Glutamatergic neuron (in vitro differentiated cells): Measurements from ENCODE around the gene EPC2. TPM values are rescaled to one million over a fixed set of nuclear protein-coding genes. Genes with fewer than 3 reads are reported as not detected.

Source experiments
- DNase-seq: peaks from one replicate; pipeline ENCODE4 v3.0.0; 2022
- H3K27ac Mint-ChIP-seq: one replicate; pipeline ENCODE4 v1.8.0; 2020; ENCODE audit warnings: mild to moderate bottlenecking, mixed read lengths, inconsistent platforms; ENCODE audit not compliant: unreplicated experiment
- H3K27me3 Mint-ChIP-seq: one replicate; pipeline ENCODE4 v1.8.0; 2020; ENCODE audit warnings: mild to moderate bottlenecking, moderate library complexity, mixed read lengths, inconsistent platforms; ENCODE audit not compliant: unreplicated experiment
- H3K36me3 Mint-ChIP-seq: one replicate; pipeline ENCODE4 v1.8.0; 2020; ENCODE audit warnings: mild to moderate bottlenecking, mixed read lengths, inconsistent platforms; ENCODE audit not compliant: unreplicated experiment
- H3K4me1 Mint-ChIP-seq: one replicate; pipeline ENCODE4 v1.8.0; 2020; ENCODE audit warnings: mild to moderate bottlenecking, low read depth, mixed read lengths, inconsistent platforms; ENCODE audit not compliant: unreplicated experiment
- H3K4me3 Mint-ChIP-seq: one replicate; pipeline ENCODE4 v1.8.0; 2020; ENCODE audit warnings: mild to moderate bottlenecking, mixed read lengths, inconsistent platforms; ENCODE audit not compliant: unreplicated experiment
- H3K9me3 Mint-ChIP-seq: one replicate; pipeline ENCODE4 v1.8.0; 2020; ENCODE audit warnings: mild to moderate bottlenecking, moderate library complexity, mixed read lengths, inconsistent platforms; ENCODE audit not compliant: unreplicated experiment
- total RNA-seq: library from RNA; stranded (reverse); fragmentation: NEBNext Ultra II Directional; extraction: Animal tissue kit (Norgen Biotek cat#: 25700); gene quantifications from one replicate; pipeline ENCODE4 v1.2.1, GENCODE V29; 2021; ENCODE audit not compliant: unreplicated experiment
- TF ChIP-seq, protein P1 (sequence below): fragments of 200-600 bp; sonication (generic); IDR thresholded peaks from one replicate; pipeline ENCODE4 v1.5.0; 2021; ENCODE audit not compliant: partially characterized antibody, unreplicated experiment

EPC2 gene
- total RNA-seq, 1 donor from 2014 or later: 40.9 TPM

DNA sequence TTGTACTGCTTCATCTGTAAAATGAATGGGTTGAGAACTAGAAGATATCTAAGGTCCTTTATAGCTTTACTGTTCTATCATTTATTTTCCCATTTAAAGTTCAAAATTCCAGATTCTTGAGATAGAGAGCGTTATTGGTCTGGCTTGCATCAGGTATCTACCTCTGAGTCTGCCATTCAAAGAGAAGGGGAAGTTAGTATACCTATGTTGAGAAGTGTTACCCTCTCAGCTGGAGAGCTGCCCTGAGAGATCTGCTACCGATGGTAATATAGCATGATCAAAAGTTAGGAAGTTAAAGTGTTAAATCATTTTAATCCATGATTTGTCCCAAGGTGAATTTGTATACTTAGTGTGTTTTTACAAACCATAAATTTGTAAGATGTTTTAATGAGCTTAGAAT lies 7.4 kb downstream of the EPC2 start:
- Mint-ChIP-seq H3K27ac (no peak overlapping the region), H3K27me3 (no peaks in the 10 kb centered on the region), H3K9me3 (no peaks in the 10 kb centered on the region), H3K4me3 (no peak overlapping the region), H3K36me3 (no peaks in the 10 kb centered on the region), H3K4me1 (peaks cover 31% of the 10 kb centered on the region)
- TF ChIP-seq, protein P1, sequence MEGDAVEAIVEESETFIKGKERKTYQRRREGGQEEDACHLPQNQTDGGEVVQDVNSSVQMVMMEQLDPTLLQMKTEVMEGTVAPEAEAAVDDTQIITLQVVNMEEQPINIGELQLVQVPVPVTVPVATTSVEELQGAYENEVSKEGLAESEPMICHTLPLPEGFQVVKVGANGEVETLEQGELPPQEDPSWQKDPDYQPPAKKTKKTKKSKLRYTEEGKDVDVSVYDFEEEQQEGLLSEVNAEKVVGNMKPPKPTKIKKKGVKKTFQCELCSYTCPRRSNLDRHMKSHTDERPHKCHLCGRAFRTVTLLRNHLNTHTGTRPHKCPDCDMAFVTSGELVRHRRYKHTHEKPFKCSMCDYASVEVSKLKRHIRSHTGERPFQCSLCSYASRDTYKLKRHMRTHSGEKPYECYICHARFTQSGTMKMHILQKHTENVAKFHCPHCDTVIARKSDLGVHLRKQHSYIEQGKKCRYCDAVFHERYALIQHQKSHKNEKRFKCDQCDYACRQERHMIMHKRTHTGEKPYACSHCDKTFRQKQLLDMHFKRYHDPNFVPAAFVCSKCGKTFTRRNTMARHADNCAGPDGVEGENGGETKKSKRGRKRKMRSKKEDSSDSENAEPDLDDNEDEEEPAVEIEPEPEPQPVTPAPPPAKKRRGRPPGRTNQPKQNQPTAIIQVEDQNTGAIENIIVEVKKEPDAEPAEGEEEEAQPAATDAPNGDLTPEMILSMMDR: no peak
- no peak for DNase-seq

DNA sequence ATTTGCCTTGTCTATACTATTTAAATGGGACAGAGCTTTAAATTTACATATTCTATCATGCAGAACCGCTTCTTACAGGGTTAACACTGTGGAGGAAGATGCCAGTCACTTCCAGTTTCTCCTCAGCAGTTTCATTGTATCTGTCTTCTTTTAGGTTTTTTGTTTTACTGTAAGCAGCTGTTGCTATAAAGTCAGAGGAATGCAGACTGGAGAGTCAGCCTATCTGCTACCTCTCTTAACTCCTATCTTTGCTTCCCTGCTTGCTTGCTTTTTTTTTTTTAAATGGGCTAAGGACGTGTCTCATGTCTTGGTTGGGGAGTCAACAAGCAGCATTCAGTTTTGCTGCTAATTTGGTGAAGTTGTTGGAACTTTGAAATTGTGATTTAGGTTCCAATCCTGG lies 8.9 kb downstream of the EPC2 start:
- peaks cover 32% of the 10 kb centered on the region for H3K4me1 Mint-ChIP-seq

DNA sequence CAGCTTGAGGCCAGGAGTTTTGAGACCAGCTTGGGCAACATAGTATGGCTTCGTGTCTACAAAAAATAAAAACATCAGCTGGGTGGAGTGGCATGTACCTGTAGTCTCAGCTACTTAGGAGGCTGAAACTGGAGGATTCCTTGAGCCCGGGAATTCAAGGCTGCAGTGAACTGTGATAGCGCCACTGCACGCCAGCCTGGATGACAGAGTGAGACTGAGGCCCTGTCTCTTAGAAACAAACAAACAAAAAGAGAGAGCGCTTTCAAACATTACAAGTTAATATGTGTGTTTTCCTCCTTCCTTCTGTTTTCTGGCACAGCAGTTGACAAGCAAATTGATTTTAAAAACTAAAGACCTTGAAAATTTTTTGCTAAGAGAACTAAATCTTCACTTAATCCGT lies 9.9 kb downstream of the EPC2 start:
- Mint-ChIP-seq H3K9me3 (no peaks in the 10 kb centered on the region), H3K27me3 (no peaks in the 10 kb centered on the region), H3K4me1 (peaks cover 33% of the 10 kb centered on the region), H3K36me3 (no peaks in the 10 kb centered on the region), H3K4me3 (no peak overlapping the region), H3K27ac (no peak overlapping the region)
- TF ChIP-seq, protein P1: no peak
- DNase-seq: no peak

More for the DNA sequence above, 8.9 kb downstream of the EPC2 start:
- H3K27me3 Mint-ChIP-seq: no peaks in the 10 kb centered on the region
- DNase-seq: no peak
- H3K9me3 Mint-ChIP-seq: no peaks in the 10 kb centered on the region
- no peak overlapping the region for H3K27ac Mint-ChIP-seq
- no peak overlapping the region for H3K4me3 Mint-ChIP-seq
- TF ChIP-seq, protein P1: no peak
- H3K36me3 Mint-ChIP-seq: no peaks in the 10 kb centered on the region

DNA sequence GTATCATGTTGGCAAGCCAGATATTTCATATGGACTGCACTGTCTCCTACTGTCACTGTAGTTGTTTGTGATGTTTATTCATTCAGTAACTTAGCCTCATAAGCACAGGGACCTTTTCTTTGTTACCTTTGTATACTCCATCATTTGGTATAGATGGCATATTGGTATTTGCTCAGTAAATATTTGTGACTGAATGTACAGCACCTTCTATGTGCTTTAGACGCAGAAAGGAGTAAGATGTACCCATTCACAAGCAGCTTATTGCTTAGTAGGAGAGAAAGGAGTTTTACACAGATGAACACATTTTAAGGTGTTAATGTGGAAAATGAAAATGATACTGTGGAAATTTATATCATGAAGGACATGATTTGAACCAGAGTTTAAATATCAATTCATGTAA lies 12.0 kb downstream of the EPC2 start:
- Mint-ChIP-seq H3K27ac (no peak overlapping the region), H3K27me3 (no peaks in the 10 kb centered on the region), H3K36me3 (no peaks in the 10 kb centered on the region), H3K9me3 (no peaks in the 10 kb centered on the region), H3K4me3 (no peak overlapping the region), H3K4me1 (peaks cover 33% of the 10 kb centered on the region)
- TF ChIP-seq, protein P1: no peak
- no peak for DNase-seq

DNA sequence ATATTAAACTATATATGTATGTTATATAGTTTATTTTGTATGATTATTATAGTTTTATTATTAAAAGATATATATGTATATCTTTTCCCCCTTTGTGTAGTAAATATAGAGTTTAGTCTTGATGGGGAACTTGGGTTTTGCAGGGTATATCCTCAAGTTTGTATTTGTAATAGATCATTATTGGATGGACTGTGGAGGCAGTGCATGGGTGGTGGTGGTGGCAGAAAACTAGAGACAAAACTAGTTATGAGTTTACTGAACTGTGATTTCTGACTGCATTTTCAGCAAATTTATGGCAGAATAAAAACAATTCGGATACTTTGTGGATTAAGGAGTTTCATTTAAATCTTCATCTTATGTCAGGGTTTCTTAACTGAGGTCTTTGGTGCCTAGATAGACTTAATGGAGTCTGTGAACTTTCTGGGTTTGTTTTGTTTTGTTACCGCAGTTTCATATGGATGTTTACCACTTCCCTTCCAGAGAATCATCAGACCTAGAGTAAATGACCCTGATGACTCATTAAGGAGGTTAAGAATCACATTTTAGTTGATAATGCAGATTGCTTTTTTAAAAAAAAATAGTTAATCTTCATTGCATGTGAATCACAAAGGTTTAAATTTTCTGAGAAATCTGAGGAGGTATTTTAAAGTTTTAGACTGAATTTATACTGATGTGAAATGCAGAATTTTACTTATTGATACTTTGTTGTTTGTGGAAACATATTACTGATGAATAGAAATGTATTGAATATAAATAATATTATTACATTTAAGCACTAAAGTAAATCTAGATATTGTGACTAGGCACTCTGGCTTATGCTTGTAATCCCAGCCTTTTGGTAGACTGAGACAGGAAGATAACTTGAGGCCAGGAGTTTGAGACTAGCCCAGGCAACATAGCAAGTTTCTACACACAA lies 14.5 kb downstream of the EPC2 start:
- TF ChIP-seq, protein P1: no peak
- Mint-ChIP-seq H3K27ac (no peak overlapping the region), H3K4me3 (no peak overlapping the region), H3K36me3 (no peaks in the 10 kb centered on the region), H3K27me3 (peaks cover 1% of the 10 kb centered on the region), H3K4me1 (peaks cover 18% of the 10 kb centered on the region), H3K9me3 (no peaks in the 10 kb centered on the region)
- no peak for DNase-seq
